ENCODE measurements around the gene SCYL2. TPM values are rescaled to one million over a fixed set of nuclear protein-coding genes. Genes with fewer than 3 reads are reported as not detected.

SCYL2 gene
- total RNA-seq, 1 experiment from 2014 or later = 41.1 TPM

- Histone ChIP-seq H3K4me2 (no peak overlapping the region), H3F3A (ENCODE audit: insufficient read depth, low read depth) (no peaks in the 10 kb centered on the region), H3K9me3 (ENCODE audit: insufficient read depth, low read depth) (no peaks in the 10 kb centered on the region), H3K4me3 (no peak overlapping the region), H3K27ac (no peak overlapping the region), H3K36me3 (ENCODE audit: low read depth) (no peaks in the 10 kb centered on the region), H3K9me2 (ENCODE audit: insufficient read depth) (no peaks in the 10 kb centered on the region), H3K79me2 (ENCODE audit: low read depth) (no peaks in the 10 kb centered on the region), H3K4me1 (replicated peaks; ENCODE audit: insufficient read depth) (no peaks in the 10 kb centered on the region), H2AFZ (no peak overlapping the region), H3K27me3 (ENCODE audit: insufficient read depth, low read depth) (peaks cover 29% of the 10 kb centered on the region; the same call in 1 of the 2 replicates), H4K20me1 (ENCODE audit: insufficient read depth) (no peaks in the 10 kb centered on the region)
- ChIA-PET POLR2A (ENCODE audit: unreplicated experiment) (no interaction called here), CTCF (no interaction called here)
- TF ChIP-seq CTCF (conservative IDR thresholded peaks at IDR 0.05) (no peak), EZH2 (IDR thresholded peaks at IDR 0.05; ENCODE audit: low read depth) (no peak)
- no peak for DNase-seq
- BruUV-seq (replicated peaks) = no TSS peak
- intact Hi-C loops (cut with micrococcal nuclease; ENCODE audit: unreplicated experiment) = no loop called here
Observed at GRCh38 chr12:100383586-100384558, 116.9 kb downstream of the SCYL2 start.

GRCh38 chr12:100384559-100384935 is 117.6 kb downstream of the SCYL2 start:
- no peaks in the 10 kb centered on the region for H3K9me2 ChIP-seq (ENCODE audit: insufficient read depth)
- no peak for TF ChIP-seq EZH2 (IDR thresholded peaks at IDR 0.05; ENCODE audit: low read depth)
- TF ChIP-seq CTCF (conservative IDR thresholded peaks at IDR 0.05) = no peak
- no peak overlapping the region for H3K27ac ChIP-seq
- H3K36me3 ChIP-seq (ENCODE audit: low read depth) = no peaks in the 10 kb centered on the region
- no peak overlapping the region for H3K4me3 ChIP-seq
- H4K20me1 ChIP-seq (ENCODE audit: insufficient read depth) = no peaks in the 10 kb centered on the region
- DNase-seq = no peak
- no peak overlapping the region for H2AFZ ChIP-seq
- intact Hi-C loops (cut with micrococcal nuclease; ENCODE audit: unreplicated experiment) = no loop called here
- no peaks in the 10 kb centered on the region for H3F3A ChIP-seq (ENCODE audit: insufficient read depth, low read depth)
- CTCF ChIA-PET = no interaction called here
- POLR2A ChIA-PET (ENCODE audit: unreplicated experiment) = no interaction called here
- BruUV-seq (replicated peaks) = no TSS peak
- peaks cover 31% of the 10 kb centered on the region; the same call in 1 of the 2 replicates for H3K27me3 ChIP-seq (ENCODE audit: insufficient read depth, low read depth)
- H3K4me1 ChIP-seq (replicated peaks; ENCODE audit: insufficient read depth) = no peaks in the 10 kb centered on the region
- no peak overlapping the region for H3K4me2 ChIP-seq
- no peaks in the 10 kb centered on the region for H3K79me2 ChIP-seq (ENCODE audit: low read depth)
- H3K9me3 ChIP-seq (ENCODE audit: insufficient read depth, low read depth) = no peaks in the 10 kb centered on the region

DNA sequence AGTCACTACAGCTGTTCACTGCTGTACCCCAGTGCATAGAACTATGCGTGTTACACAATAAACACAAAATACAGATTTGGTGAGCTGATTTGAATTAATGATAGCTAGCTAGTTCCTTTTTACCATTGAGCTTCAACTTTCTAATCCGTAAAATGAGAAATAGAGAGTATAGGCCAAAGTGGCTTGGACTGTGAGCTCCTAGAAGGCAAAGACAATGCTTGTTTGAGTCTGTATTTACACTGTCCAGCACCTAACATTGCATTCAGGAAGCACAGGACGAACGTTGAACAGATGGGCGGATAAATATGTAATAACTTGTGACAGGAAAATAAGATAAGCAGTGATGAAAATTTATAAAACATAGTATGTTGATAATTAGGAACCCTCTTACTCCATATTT is 121.4 kb downstream of the SCYL2 start:
- no peaks in the 10 kb centered on the region for H3K4me1 ChIP-seq (replicated peaks; ENCODE audit: insufficient read depth)
- H3K4me3 ChIP-seq = no peak overlapping the region
- H3K4me2 ChIP-seq = no peak overlapping the region
- no TSS peak for BruUV-seq (replicated peaks)
- no peaks in the 10 kb centered on the region for H3K9me3 ChIP-seq (ENCODE audit: insufficient read depth, low read depth)
- intact Hi-C loops (cut with micrococcal nuclease; ENCODE audit: unreplicated experiment) = no loop called here
- ChIA-PET CTCF (no interaction called here), POLR2A (ENCODE audit: unreplicated experiment) (no interaction called here)
- no peaks in the 10 kb centered on the region for H3K9me2 ChIP-seq (ENCODE audit: insufficient read depth)
- H2AFZ ChIP-seq = no peak overlapping the region
- no peaks in the 10 kb centered on the region for H3K79me2 ChIP-seq (ENCODE audit: low read depth)
- no peak for TF ChIP-seq EZH2 (IDR thresholded peaks at IDR 0.05; ENCODE audit: low read depth)
- no peak for TF ChIP-seq CTCF (conservative IDR thresholded peaks at IDR 0.05)
- DNase-seq = no peak
- H4K20me1 ChIP-seq (ENCODE audit: insufficient read depth) = no peaks in the 10 kb centered on the region
- no peaks in the 10 kb centered on the region for H3K36me3 ChIP-seq (ENCODE audit: low read depth)
- peaks cover 38% of the 10 kb centered on the region; the same call in 1 of the 2 replicates for H3K27me3 ChIP-seq (ENCODE audit: insufficient read depth, low read depth)
- H3F3A ChIP-seq (ENCODE audit: insufficient read depth, low read depth) = no peaks in the 10 kb centered on the region
- no peak overlapping the region for H3K27ac ChIP-seq

Other genes with a start within 250 kb of the SCYL2 start
- 15.2 and 19.8 TPM in 2 replicates for gene BLTP3B, start 124.3 kb upstream of the SCYL2 start, total RNA-seq (2021)
- 22.4 and 26.9 TPM in 2 replicates for gene ACTR6, start 66.4 kb upstream of the SCYL2 start, total RNA-seq (2021)
- gene DEPDC4, start 98 bp upstream of the SCYL2 start, total RNA-seq (2021) = 1.8 and 2.9 TPM in 2 replicates
- not detected in 2 replicates for gene SLC17A8, start 89.9 kb downstream of the SCYL2 start, total RNA-seq (2021)
- not detected in 2 replicates for gene NR1H4, start 206.7 kb downstream of the SCYL2 start, total RNA-seq (2021)